Sigmoid colon (tissue), 4 donors: Measurements from ENCODE around the gene LIPF.

Source experiments
- POLR2A ChIP-seq, 2 donors: fragments of 450-650 bp; IDR thresholded peaks; one replicate each; pipeline ENCODE4 v1.6.1; 2016; ENCODE audit warnings: antibody characterized with exemption in 2 of 2, mild to moderate bottlenecking in 2 of 2, moderate library complexity in 2 of 2
- POLR2AphosphoS5 ChIP-seq, 4 donors: sonication (generic); formaldehyde crosslinking; IDR thresholded peaks; one replicate each; pipeline ENCODE4 v1.6.1; 2017; ENCODE audit warnings: antibody characterized with exemption in 4 of 4
- TF ChIP-seq, protein P1 (sequence below), 4 experiments: fragments of 450-650 bp in 3 of 4; fragments of 200-600 bp in 1 of 4; IDR thresholded peaks; one replicate each; pipeline ENCODE4 v1.5.1; 2016 to 2019; ENCODE audit warnings: antibody characterized with exemption in 4 of 4, mild to moderate bottlenecking in 3 of 4, moderate library complexity in 2 of 4

DNA sequence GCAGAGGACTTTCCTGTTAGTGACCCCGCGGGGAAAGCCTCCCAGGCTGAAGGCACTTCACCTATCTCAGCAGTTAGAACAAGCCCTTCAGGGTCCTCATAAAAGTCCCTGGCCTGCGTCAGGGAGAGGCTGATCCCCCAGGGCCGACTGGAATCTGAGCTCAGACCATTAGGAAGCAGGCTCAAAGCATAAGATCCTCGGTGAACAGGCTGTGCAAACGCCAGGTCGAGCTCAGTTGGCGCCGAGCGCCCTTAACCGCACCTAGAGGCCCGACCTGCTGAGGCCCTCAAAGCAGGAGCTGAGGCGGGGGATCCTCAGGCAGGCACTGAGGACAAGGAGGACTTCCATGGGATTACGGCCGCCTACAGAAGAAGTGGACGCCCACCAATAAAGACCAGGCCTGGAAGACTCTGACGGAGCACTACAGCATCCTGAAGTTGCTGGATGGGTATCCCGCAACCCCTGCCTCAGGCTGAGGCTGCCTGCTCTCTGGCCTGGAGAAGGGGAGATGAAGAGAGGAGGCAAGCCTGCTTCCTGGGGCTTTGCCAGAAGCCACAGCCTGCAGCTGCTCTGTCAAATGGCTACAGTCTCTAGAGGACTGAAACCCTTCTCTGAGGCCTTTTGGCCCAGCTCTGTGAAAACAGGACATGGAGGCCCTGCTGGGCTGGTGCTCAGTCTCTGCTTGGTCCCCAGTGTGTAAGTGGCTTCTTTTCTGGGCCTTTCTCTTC, 47.8 kb upstream of the LIPF start:
- TF ChIP-seq POLR2A (IDR thresholded peaks at IDR 0.05) (no peak), POLR2AphosphoS5 (IDR thresholded peaks at IDR 0.05) (no peak)
- TF ChIP-seq, protein P1, sequence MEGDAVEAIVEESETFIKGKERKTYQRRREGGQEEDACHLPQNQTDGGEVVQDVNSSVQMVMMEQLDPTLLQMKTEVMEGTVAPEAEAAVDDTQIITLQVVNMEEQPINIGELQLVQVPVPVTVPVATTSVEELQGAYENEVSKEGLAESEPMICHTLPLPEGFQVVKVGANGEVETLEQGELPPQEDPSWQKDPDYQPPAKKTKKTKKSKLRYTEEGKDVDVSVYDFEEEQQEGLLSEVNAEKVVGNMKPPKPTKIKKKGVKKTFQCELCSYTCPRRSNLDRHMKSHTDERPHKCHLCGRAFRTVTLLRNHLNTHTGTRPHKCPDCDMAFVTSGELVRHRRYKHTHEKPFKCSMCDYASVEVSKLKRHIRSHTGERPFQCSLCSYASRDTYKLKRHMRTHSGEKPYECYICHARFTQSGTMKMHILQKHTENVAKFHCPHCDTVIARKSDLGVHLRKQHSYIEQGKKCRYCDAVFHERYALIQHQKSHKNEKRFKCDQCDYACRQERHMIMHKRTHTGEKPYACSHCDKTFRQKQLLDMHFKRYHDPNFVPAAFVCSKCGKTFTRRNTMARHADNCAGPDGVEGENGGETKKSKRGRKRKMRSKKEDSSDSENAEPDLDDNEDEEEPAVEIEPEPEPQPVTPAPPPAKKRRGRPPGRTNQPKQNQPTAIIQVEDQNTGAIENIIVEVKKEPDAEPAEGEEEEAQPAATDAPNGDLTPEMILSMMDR (IDR thresholded peaks at IDR 0.05), result no peak
